K562 (cell line): ENCODE results near the gene DNAAF3. TPM values are rescaled to one million over a fixed set of nuclear protein-coding genes. Genes with fewer than 3 reads are reported as not detected.

ENCODE experiments used
- ATAC-seq: fragments of 200-7000 bp; cut with Tn5 transposase; 3 replicates; pipeline ENCODE4 v1.9.1; 2020; ENCODE audit warnings: moderate library complexity
- BruUV-seq: library from RNA; stranded (reverse); fragments of 400-500 nt; replicated peaks from 2 replicates; lab custom pipeline; 2021; lab: Mats Ljungman, UMichigan
- CTCF ChIA-PET: fragments of 300-600 bp; formaldehyde crosslinking; extraction: SDS; loops from one replicate; lab custom pipeline; 2021; ENCODE audit warnings: low intra/inter-chr PET ratio; lab: Yijun Ruan, JAX
- POLR2A ChIA-PET: fragments of 300-600, 350-650 bp; sonication (Branson Sonifier 250); formaldehyde crosslinking; extraction: SDS; loops from one replicate; lab custom pipeline; 2021; ENCODE audit warnings: antibody characterized with exemption, inconsistent platforms; lab: Yijun Ruan, JAX
- DNase-seq, 4 experiments: peaks; one replicate each; pipeline versions ENCODE4 v3.0.0 to v3.0.0-alpha.2; 2011 to 2018; ENCODE audit warnings: low spot score in 3 of 4, mixed read lengths in 3 of 4; ENCODE audit errors: extremely low read depth in 1 of 4
- FAIRE-seq: peaks from 2 replicates; lab custom pipeline; 2011; peaks lifted over from hg19 to GRCh38; lab: Jason Lieb, UNC
- H2AFZ ChIP-seq: 2 replicates; pipeline ENCODE4 v1.6.0; 2011; ENCODE audit warnings: low read depth, low read length, control low read depth, inconsistent platforms
- H3K27ac ChIP-seq: fragments of 200-600 bp; 3 replicates; pipeline ENCODE4 v1.8.0; 2011; ENCODE audit warnings: low read depth, mild to moderate bottlenecking, control low read depth, inconsistent platforms, low read length, moderate library complexity, mixed read lengths; ENCODE audit errors: extremely low read depth
- H3K27me3 ChIP-seq, 2 experiments: fragments of 300-600 bp in 1 of 2; 2 replicates in 1 of 2; 3 replicates in 1 of 2; pipeline versions ENCODE4 v1.6.0 to v1.8.0; 2011; ENCODE audit warnings: inconsistent platforms in 2 of 2, low read length in 2 of 2, mild to moderate bottlenecking in 1 of 2, mixed read lengths in 1 of 2, moderate library complexity in 1 of 2; ENCODE audit not compliant: control insufficient read depth in 2 of 2, insufficient read depth in 2 of 2
- H3K36me3 ChIP-seq: fragments of 300-600 bp; 3 replicates; pipeline ENCODE4 v1.8.0; 2011; ENCODE audit warnings: mild to moderate bottlenecking, low read length, inconsistent platforms; ENCODE audit not compliant: control insufficient read depth, insufficient read depth
- H3K4me1 ChIP-seq, 2 experiments: fragments of 200-600 bp in 1 of 2; replicated peaks in 1 of 2; 2 replicates in 1 of 2; 3 replicates in 1 of 2; pipeline versions ENCODE4 v1.5.1 to v1.8.0; 2011; ENCODE audit warnings: inconsistent platforms in 2 of 2, low read length in 2 of 2, mild to moderate bottlenecking in 1 of 2, mixed read lengths in 1 of 2, moderate library complexity in 1 of 2; ENCODE audit not compliant: control insufficient read depth in 2 of 2, insufficient read depth in 2 of 2
- H3K4me2 ChIP-seq: 2 replicates; pipeline ENCODE4 v1.6.1; 2011; ENCODE audit warnings: low read length, control low read depth, inconsistent platforms, mixed read lengths; ENCODE audit not compliant: insufficient read depth
- H3K4me3 ChIP-seq: fragments of 200-600 bp; sonication (generic), shearing (Covaris generic); 2 replicates; pipeline ENCODE4 v1.5.1; 2016; ENCODE audit warnings: control low read depth, inconsistent platforms
- H3K79me2 ChIP-seq: fragments of 200-600 bp; 3 replicates; pipeline ENCODE4 v1.8.0; 2011; ENCODE audit warnings: low read length, inconsistent platforms; ENCODE audit not compliant: control insufficient read depth, insufficient read depth
- H3K9ac ChIP-seq, 2 experiments: 2 replicates each; pipeline versions ENCODE4 v1.6.0 to v1.6.1; 2011; ENCODE audit warnings: low read depth in 2 of 2, low read length in 2 of 2, control low read depth in 1 of 2, inconsistent platforms in 1 of 2, mild to moderate bottlenecking in 1 of 2, mixed read lengths in 1 of 2; ENCODE audit not compliant: insufficient read depth in 1 of 2
- H3K9me1 ChIP-seq: one replicate; pipeline ENCODE4 v1.6.0; 2011; ENCODE audit warnings: inconsistent platforms, mild to moderate bottlenecking, low read length, moderate library complexity; ENCODE audit not compliant: control insufficient read depth, insufficient read depth
- H3K9me3 ChIP-seq: replicated peaks from 2 replicates; pipeline ENCODE4 v1.5.1; 2011; ENCODE audit warnings: low read depth, low read length, inconsistent platforms; ENCODE audit not compliant: control insufficient read depth, insufficient read depth
- H4K20me1 ChIP-seq: replicated peaks from 2 replicates; pipeline ENCODE4 v1.6.1; 2011; ENCODE audit warnings: low read length, inconsistent platforms, mixed read lengths; ENCODE audit not compliant: control insufficient read depth, insufficient read depth
- CBX3 ChIP-seq, 2 experiments: IDR thresholded peaks; 1 replicate in 1 of 2; 2 replicates in 1 of 2; pipeline ENCODE4 v1.6.1; 2012; ENCODE audit warnings: inconsistent platforms in 2 of 2, low read length in 2 of 2, borderline replicate concordance in 1 of 2, control low read depth in 1 of 2
- CCAR2 ChIP-seq: fragments of 200-400 bp; formaldehyde crosslinking; IDR thresholded peaks from 2 replicates; pipeline ENCODE4 v1.6.1; 2017; ENCODE audit warnings: mild to moderate bottlenecking, low read depth, low read length
- GABPB1 ChIP-seq: sonication (generic); formaldehyde crosslinking; IDR thresholded peaks from 2 replicates; pipeline ENCODE4 v1.8.0; 2022; ENCODE audit warnings: mild to moderate bottlenecking, missing genetic modification reagents
- GTF3C2 ChIP-seq: IDR thresholded peaks from 3 replicates; pipeline ENCODE4 v1.6.1; 2011; ENCODE audit warnings: borderline replicate concordance, mild to moderate bottlenecking, moderate library complexity; ENCODE audit not compliant: insufficient read length; ENCODE audit errors: extremely low read depth
- PCBP2 ChIP-seq: fragments of 200-400 bp; formaldehyde crosslinking; IDR thresholded peaks from 2 replicates; pipeline ENCODE4 v1.6.1; 2018; ENCODE audit warnings: low read length, low read depth, mild to moderate bottlenecking, moderate library complexity; ENCODE audit not compliant: poor library complexity, severe bottlenecking
- RFX5 ChIP-seq: IDR thresholded peaks from 2 replicates; pipeline ENCODE4 v1.6.1; 2011; ENCODE audit warnings: low read depth, mild to moderate bottlenecking, improper control_type of control experiment, low read length
- SPI1 ChIP-seq: IDR thresholded peaks from 2 replicates; pipeline ENCODE4 v1.6.1; 2011; ENCODE audit warnings: low read depth, low read length, control low read depth, borderline replicate concordance
- ZNF3 ChIP-seq: fragments of 250-450 bp; sonication (Bioruptor Pico); IDR thresholded peaks from 2 replicates; pipeline ENCODE4 v1.5.0; 2021; ENCODE audit warnings: mild to moderate bottlenecking, moderate library complexity
- ZNF551 ChIP-seq: fragments of 250-450 bp; sonication (Bioruptor Pico); IDR thresholded peaks from 2 replicates; pipeline ENCODE4 v1.5.0; 2021; ENCODE audit warnings: mild to moderate bottlenecking, moderate library complexity
- WGBS: fragments of 100-300 bp; shearing (Covaris generic); methylation state at CpG from one replicate; pipeline ENCODE4 v1.1.6; 2016; ENCODE audit warnings: low coverage, mixed read lengths; ENCODE audit not compliant: insufficient coverage; ENCODE audit errors: missing lambda C conversion rate; 5-methylcytosine and 5-hydroxymethylcytosine counted together
- in situ Hi-C: fragments of 300-500 bp; cut with MboI; formaldehyde crosslinking; loops from 4 replicates; pipeline ENCODE4 v1.15.0; 2018; ENCODE audit warnings: inconsistent platforms, mixed read lengths
- intact Hi-C: fragments of 100-400 bp; cut with micrococcal nuclease; formaldehyde crosslinking; loops from 2 replicates; pipeline ENCODE4 v1.14.2; 2022
- polyA plus RNA-seq, 8 experiments: library from polyadenylated mRNA; depleted of rRNA in 4 of 8; stranded (reverse) in 5 of 8; unstranded in 3 of 8; fragments of >200 nt; fragmentation: Nextera tagmentation in 2 of 8; fragmentation: Illumina TruSeq in 1 of 8; extraction: Ambion mirVana in 2 of 8; extraction: Trizol in 1 of 8; gene quantifications; 2 replicates each; pipeline versions ENCODE4 v1.2.1 to v1.2.3, GENCODE V29; 2011 to 2014; ENCODE audit warnings: inconsistent platforms in 1 of 8, missing spikeins in 1 of 8
- total RNA-seq, 7 experiments: library from RNA; depleted of rRNA in 6 of 7; stranded (reverse); fragments of >200 nt in 6 of 7; fragmentation: Illumina TruSeq in 2 of 7; extraction: Trizol in 2 of 7; gene quantifications; 2 replicates each; pipeline versions ENCODE4 v1.2.1 to v1.2.3, GENCODE V29; 2011 to 2021; ENCODE audit warnings: low replicate concordance in 1 of 7
- TF ChIP-seq, protein P1 (sequence below): sonication (generic); formaldehyde crosslinking; IDR thresholded peaks from 2 replicates; pipeline ENCODE4 v1.8.0; 2023; ENCODE audit warnings: missing genetic modification reagents, mild to moderate bottlenecking, borderline replicate concordance

The DNAAF3 gene
- total and polyA plus RNA-seq, 9 of the 15 experiments (the other 6 are each of a cell fraction or from before 2014, with no cell fraction given) = 21.6 to 61.5 (median 43.0) TPM

DNA sequence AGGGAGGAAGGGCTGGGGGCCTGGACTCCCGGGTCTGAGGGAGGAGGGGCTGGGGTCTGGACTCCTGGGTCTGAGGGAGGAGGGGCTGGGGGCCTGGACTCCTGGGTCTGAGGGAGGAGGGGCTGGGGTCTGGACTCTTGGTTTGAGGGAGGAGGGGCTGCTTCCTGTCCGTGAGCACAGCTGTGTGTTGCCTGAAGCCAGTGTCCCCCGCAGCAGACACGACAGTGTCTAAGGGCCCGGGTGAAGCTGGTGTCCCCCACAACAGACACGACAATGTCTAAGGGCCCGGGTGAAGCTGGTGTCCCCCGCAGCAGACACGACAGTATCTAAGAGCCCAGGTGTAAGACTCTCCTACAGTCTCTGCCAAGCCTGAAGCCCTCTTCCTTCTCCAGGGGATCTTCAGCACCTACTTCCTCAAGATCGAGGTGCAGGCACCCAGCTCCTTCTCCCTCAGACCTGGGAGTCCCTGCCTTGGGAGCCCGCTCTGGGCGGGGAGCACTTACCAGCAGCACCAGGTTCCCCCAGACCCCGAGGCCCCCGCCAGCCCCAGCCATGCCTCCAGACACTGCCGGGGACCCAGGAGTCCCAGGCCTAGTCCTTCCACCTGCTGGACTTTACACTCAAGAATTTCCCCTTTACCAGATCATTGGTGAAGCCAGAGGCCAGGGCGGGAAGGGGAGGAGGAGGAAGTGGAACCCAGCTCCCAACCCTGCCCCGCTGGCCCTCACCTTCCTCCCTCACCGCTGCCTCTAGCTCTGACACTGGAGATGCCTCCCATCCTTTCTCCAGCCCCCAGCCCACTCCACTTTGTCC is 42.7 kb upstream of the DNAAF3 start, which contains the start of gene PTPRH:
PTPRH (minus strand) TSS at position 622 of the 813 bp plus-strand sequence; CDS start at position 554, 68 bp downstream.
- Histone ChIP-seq H3K27ac (peak within 1 kb of the TSS; percentile 47; the same call in 2 of the 3 replicates), H3K4me2 (peak within 1 kb of the TSS; percentile 28; the same call in 1 of the 2 replicates), H4K20me1 (no peaks in the 10 kb centered on the region), H3K79me2 (peaks cover 19% of the 10 kb centered on the region), H3K4me3 (no peak within 1 kb of the TSS), H3K9ac (peak within 1 kb of the TSS; percentile 5 to 88; a peak in 3 of 4 replicates), H3K9me1 (no peaks in the 10 kb centered on the region), H2AFZ (peak within 1 kb of the TSS; percentile 30; the same call in 1 of the 2 replicates), H3K4me1 (peaks cover 29 to 30% of the 10 kb centered on the region in 2 experiments), H3K9me3 (no peaks in the 10 kb centered on the region), H3K27me3 (no peaks in the 10 kb centered on the region), H3K36me3 (peaks cover 17% of the 10 kb centered on the region; the same call in 2 of the 3 replicates)
- in situ Hi-C loops = no loop called here
- ATAC-seq (peak; percentile 2; the same call in 1 of the 3 replicates), DNase-seq (peak in 2 of 4 experiments; percentile 12 to 36), FAIRE-seq (no peak)
- CTCF ChIA-PET = no interaction called here
- BruUV-seq = no TSS peak
- intact Hi-C loops = no loop called here
- WGBS = 39% methylated on average over 11 of the region's 18 CpGs
- POLR2A ChIA-PET = interaction anchor here (0.6 to 1.8 kb wide), 8 partner anchors 10 to 199 kb away, joined by 3 to 6 read pairs (median 4); partner anchors contain the start of genes TMEM238 and UBE2S
- TF ChIP-seq PCBP2 (no peak), RFX5 (no peak), GTF3C2 (no peak), ZNF551 (CRISPR knock-in tag) (no peak), ZNF3 (no peak), CBX3 (IDR thresholded peaks at IDR 0.05; ENCODE audit: borderline replicate concordance in 1 of 2, low read length in 2 of 2) (no peak), CCAR2 (no peak), SPI1 (peak; percentile 53; the same call in 1 of the 2 replicates), GABPB1 (CRISPR knock-in tag) (peak; percentile 60; the same call in 1 of the 2 replicates)
- TF ChIP-seq, protein P1, sequence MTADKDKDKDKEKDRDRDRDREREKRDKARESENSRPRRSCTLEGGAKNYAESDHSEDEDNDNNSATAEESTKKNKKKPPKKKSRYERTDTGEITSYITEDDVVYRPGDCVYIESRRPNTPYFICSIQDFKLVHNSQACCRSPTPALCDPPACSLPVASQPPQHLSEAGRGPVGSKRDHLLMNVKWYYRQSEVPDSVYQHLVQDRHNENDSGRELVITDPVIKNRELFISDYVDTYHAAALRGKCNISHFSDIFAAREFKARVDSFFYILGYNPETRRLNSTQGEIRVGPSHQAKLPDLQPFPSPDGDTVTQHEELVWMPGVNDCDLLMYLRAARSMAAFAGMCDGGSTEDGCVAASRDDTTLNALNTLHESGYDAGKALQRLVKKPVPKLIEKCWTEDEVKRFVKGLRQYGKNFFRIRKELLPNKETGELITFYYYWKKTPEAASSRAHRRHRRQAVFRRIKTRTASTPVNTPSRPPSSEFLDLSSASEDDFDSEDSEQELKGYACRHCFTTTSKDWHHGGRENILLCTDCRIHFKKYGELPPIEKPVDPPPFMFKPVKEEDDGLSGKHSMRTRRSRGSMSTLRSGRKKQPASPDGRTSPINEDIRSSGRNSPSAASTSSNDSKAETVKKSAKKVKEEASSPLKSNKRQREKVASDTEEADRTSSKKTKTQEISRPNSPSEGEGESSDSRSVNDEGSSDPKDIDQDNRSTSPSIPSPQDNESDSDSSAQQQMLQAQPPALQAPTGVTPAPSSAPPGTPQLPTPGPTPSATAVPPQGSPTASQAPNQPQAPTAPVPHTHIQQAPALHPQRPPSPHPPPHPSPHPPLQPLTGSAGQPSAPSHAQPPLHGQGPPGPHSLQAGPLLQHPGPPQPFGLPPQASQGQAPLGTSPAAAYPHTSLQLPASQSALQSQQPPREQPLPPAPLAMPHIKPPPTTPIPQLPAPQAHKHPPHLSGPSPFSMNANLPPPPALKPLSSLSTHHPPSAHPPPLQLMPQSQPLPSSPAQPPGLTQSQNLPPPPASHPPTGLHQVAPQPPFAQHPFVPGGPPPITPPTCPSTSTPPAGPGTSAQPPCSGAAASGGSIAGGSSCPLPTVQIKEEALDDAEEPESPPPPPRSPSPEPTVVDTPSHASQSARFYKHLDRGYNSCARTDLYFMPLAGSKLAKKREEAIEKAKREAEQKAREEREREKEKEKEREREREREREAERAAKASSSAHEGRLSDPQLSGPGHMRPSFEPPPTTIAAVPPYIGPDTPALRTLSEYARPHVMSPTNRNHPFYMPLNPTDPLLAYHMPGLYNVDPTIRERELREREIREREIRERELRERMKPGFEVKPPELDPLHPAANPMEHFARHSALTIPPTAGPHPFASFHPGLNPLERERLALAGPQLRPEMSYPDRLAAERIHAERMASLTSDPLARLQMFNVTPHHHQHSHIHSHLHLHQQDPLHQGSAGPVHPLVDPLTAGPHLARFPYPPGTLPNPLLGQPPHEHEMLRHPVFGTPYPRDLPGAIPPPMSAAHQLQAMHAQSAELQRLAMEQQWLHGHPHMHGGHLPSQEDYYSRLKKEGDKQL (CRISPR knock-in tag) = no peak
